Ishikawa (cell line): ENCODE results near the gene BCL6.

ENCODE experiments used
- CEBPB ChIP-seq: IDR thresholded peaks from 2 replicates; pipeline ENCODE4 v1.6.1; 2012
- EP300 ChIP-seq: IDR thresholded peaks from 2 replicates; pipeline ENCODE4 v1.6.1; 2012; ENCODE audit warnings: borderline replicate concordance
- MAX ChIP-seq: IDR thresholded peaks from 2 replicates; pipeline ENCODE4 v1.6.1; 2012
- NFIC ChIP-seq: IDR thresholded peaks from 2 replicates; pipeline ENCODE4 v1.6.1; 2012
- RAD21 ChIP-seq: IDR thresholded peaks from 2 replicates; pipeline ENCODE4 v1.6.1; 2012; ENCODE audit warnings: low read depth
- REST ChIP-seq: IDR thresholded peaks from 2 replicates; pipeline ENCODE4 v1.6.1; 2012; ENCODE audit warnings: low read depth, mild to moderate bottlenecking
- TAF1 ChIP-seq: IDR thresholded peaks from 2 replicates; pipeline ENCODE4 v1.6.1; 2012; ENCODE audit warnings: low read depth, mild to moderate bottlenecking
- TCF12 ChIP-seq: IDR thresholded peaks from 2 replicates; pipeline ENCODE4 v1.6.1; 2012; ENCODE audit warnings: low read depth
- USF1 ChIP-seq: IDR thresholded peaks from 2 replicates; pipeline ENCODE4 v1.6.1; 2012
- YY1 ChIP-seq: IDR thresholded peaks from 2 replicates; pipeline ENCODE4 v1.6.1; 2012; ENCODE audit warnings: low read depth
- ZBTB7A ChIP-seq: IDR thresholded peaks from 2 replicates; pipeline ENCODE4 v1.6.1; 2012; ENCODE audit warnings: low read depth

- TF ChIP-seq USF1: no peak
- no peak for TF ChIP-seq CEBPB
- TF ChIP-seq NFIC: no peak
- TF ChIP-seq EP300: no peak
- TF ChIP-seq REST: no peak
- no peak for TF ChIP-seq TAF1
- TF ChIP-seq RAD21: no peak
- no peak for TF ChIP-seq MAX
- TF ChIP-seq ZBTB7A: no peak
- no peak for TF ChIP-seq YY1
- no peak for TF ChIP-seq TCF12
Measured at GRCh38 chr3:187725224-187725623, 20.0 kb downstream of the BCL6 start.
